OCI-LY7 (cell line): ENCODE results near the gene KRT40. TPM values are rescaled to one million over a fixed set of nuclear protein-coding genes. Genes with fewer than 3 reads are reported as not detected.

Experiments
- BruUV-seq: library from RNA; stranded (reverse); fragments of 400-500 nt; replicated peaks from 2 replicates; lab custom pipeline; 2021; lab: Mats Ljungman, UMichigan
- CTCF ChIA-PET: fragments of 300-600 bp; sonication (Branson Sonifier 250); formaldehyde crosslinking; loops from one replicate; lab custom pipeline; 2022; ENCODE audit warnings: antibody characterized with exemption; ENCODE audit not compliant: unreplicated experiment; lab: Charles Lee
- POLR2A ChIA-PET: fragments of 300-600 bp; sonication (Branson Sonifier 250); formaldehyde crosslinking; loops from one replicate; lab custom pipeline; 2022; ENCODE audit warnings: antibody characterized with exemption; lab: Charles Lee
- DNase-seq: peaks from one replicate; pipeline ENCODE4 v3.0.0-alpha.2; 2015; ENCODE audit warnings: low spot score
- H2AFZ ChIP-seq: fragments of 200-600 bp; sonication (generic), shearing (Covaris generic); 2 replicates; pipeline ENCODE4 v1.6.1; 2014; ENCODE audit warnings: mild to moderate bottlenecking, antibody characterized with exemption, low read length, moderate library complexity
- H3K27ac ChIP-seq: fragments of 200-600 bp; sonication (generic); 2 replicates; pipeline ENCODE4 v1.5.1; 2014; ENCODE audit warnings: mixed run types, low read depth, mild to moderate bottlenecking, moderate library complexity, low read length, inconsistent platforms; ENCODE audit not compliant: poor library complexity, severe bottlenecking
- H3K36me3 ChIP-seq: fragments of 200-600 bp; sonication (generic); 2 replicates; pipeline ENCODE4 v1.6.1; 2014; ENCODE audit warnings: mild to moderate bottlenecking, antibody characterized with exemption, low read length, moderate library complexity, mixed read lengths; ENCODE audit not compliant: insufficient read depth
- H3K4me1 ChIP-seq: fragments of 200-600 bp; sonication (generic); 2 replicates; pipeline ENCODE4 v1.5.1; 2014; ENCODE audit warnings: mild to moderate bottlenecking, low read length; ENCODE audit not compliant: insufficient read depth, poor library complexity, severe bottlenecking
- H3K4me2 ChIP-seq: fragments of 200-600 bp; sonication (generic); 2 replicates; pipeline ENCODE4 v1.6.1; 2014; ENCODE audit warnings: mild to moderate bottlenecking, low read length
- H3K4me3 ChIP-seq: fragments of 200-600 bp; sonication (generic); 2 replicates; pipeline ENCODE4 v1.5.1; 2014; ENCODE audit warnings: mild to moderate bottlenecking, low read depth, low read length; ENCODE audit not compliant: poor library complexity, severe bottlenecking
- H3K79me2 ChIP-seq: fragments of 200-600 bp; sonication (generic); 2 replicates; pipeline ENCODE4 v1.6.1; 2016; ENCODE audit warnings: low read depth, mild to moderate bottlenecking, low read length, moderate library complexity, mixed read lengths; ENCODE audit not compliant: insufficient read depth
- H3K9me2 ChIP-seq: fragments of 200-600 bp; sonication (generic); 2 replicates; pipeline ENCODE4 v1.6.1; 2016; ENCODE audit warnings: mild to moderate bottlenecking, low read length, mixed read lengths; ENCODE audit not compliant: insufficient read depth
- H3K9me3 ChIP-seq: fragments of 200-600 bp; sonication (generic); 2 replicates; pipeline ENCODE4 v1.6.1; 2014; ENCODE audit warnings: mild to moderate bottlenecking, mixed run types, low read length, mixed read lengths
- H4K20me1 ChIP-seq: fragments of 200-600 bp; sonication (generic); 2 replicates; pipeline ENCODE4 v1.6.1; 2014; ENCODE audit warnings: mild to moderate bottlenecking, antibody characterized with exemption, low read length, moderate library complexity, mixed read lengths; ENCODE audit not compliant: insufficient read depth
- CTCF ChIP-seq: fragments of 200-600 bp; sonication (generic); conservative IDR thresholded peaks from 2 replicates; pipeline ENCODE4 v1.5.1; 2014; ENCODE audit warnings: mild to moderate bottlenecking, antibody characterized with exemption, low read length, moderate library complexity, mixed read lengths
- EZH2phosphoT487 ChIP-seq: fragments of 200-600 bp; sonication (generic); IDR thresholded peaks from 2 replicates; pipeline ENCODE4 v1.6.1; 2018; ENCODE audit warnings: low read depth, borderline replicate concordance, mild to moderate bottlenecking, mixed run types, antibody characterized with exemption, low read length, moderate library complexity, mixed read lengths
- intact Hi-C: fragments of 100-400 bp; cut with micrococcal nuclease; formaldehyde crosslinking; loops from one replicate; pipeline ENCODE4 v1.10.0; 2022; ENCODE audit not compliant: unreplicated experiment
- total RNA-seq, 2 experiments: library from RNA; depleted of rRNA in 1 of 2; stranded (reverse); fragments of >200 nt in 1 of 2; shearing (Covaris generic) in 1 of 2; gene quantifications; 2 replicates each; pipeline ENCODE4 v1.2.3, GENCODE V29; 2014 to 2022

KRT40 gene
- total RNA-seq, 2 experiments from 2014 or later: not detected

DNA sequence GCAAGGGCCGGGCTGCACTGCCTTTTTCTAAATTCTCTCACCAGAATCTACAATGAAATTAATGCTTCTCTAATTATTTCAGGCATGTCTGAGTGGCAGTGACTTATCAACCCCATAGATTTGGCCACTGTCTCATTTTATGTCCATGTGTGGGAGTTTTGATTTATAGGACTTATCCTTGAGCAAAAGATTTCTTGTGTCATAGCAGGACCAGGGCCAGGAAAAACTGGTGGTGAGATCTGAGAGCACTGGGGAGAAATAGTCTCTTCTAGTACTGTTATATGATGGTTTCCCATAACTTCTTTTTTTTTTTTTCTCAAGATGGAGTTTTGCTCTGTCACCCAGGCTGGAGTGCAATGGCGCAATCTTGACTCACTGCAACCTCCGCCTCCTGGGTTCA, 45.1 kb downstream of the KRT40 start:
- no peak overlapping the region for H2AFZ ChIP-seq

GRCh38 chr17:40937384-40937819, 46.7 kb downstream of the KRT40 start, which contains the start of gene KRT23:
Gene KRT23, minus strand, starts transcription at chr17:40937646. Its CDS starts 1,043 bp downstream, at chr17:40936603.
- Histone ChIP-seq H4K20me1 (no peaks in the 10 kb centered on the region), H3K9me2 (no peaks in the 10 kb centered on the region), H3K27ac (no peak within 1 kb of the TSS), H2AFZ (no peak within 1 kb of the TSS), H3K4me3 (no peak within 1 kb of the TSS), H3K4me2 (no peak within 1 kb of the TSS), H3K4me1 (no peaks in the 10 kb centered on the region), H3K36me3 (no peaks in the 10 kb centered on the region), H3K79me2 (no peaks in the 10 kb centered on the region), H3K9me3 (no peaks in the 10 kb centered on the region)
- DNase-seq: no peak
- no peak for TF ChIP-seq CTCF
- TF ChIP-seq EZH2phosphoT487: no peak
- POLR2A ChIA-PET: no interaction called here
- no TSS peak for BruUV-seq
- intact Hi-C loops: no loop called here
- CTCF ChIA-PET: no interaction called here

More for the DNA sequence above, 45.1 kb downstream of the KRT40 start:
- Histone ChIP-seq H3K9me2 (no peaks in the 10 kb centered on the region), H3K4me3 (no peak overlapping the region), H3K79me2 (no peaks in the 10 kb centered on the region), H3K27ac (no peak overlapping the region), H3K36me3 (no peaks in the 10 kb centered on the region), H3K9me3 (no peaks in the 10 kb centered on the region), H3K4me2 (no peak overlapping the region), H3K4me1 (no peaks in the 10 kb centered on the region), H4K20me1 (no peaks in the 10 kb centered on the region)
- intact Hi-C loops: no loop called here
- POLR2A ChIA-PET: no interaction called here
- TF ChIP-seq CTCF: no peak
- TF ChIP-seq EZH2phosphoT487: no peak
- DNase-seq: no peak
- no TSS peak for BruUV-seq
- CTCF ChIA-PET: no interaction called here

DNA sequence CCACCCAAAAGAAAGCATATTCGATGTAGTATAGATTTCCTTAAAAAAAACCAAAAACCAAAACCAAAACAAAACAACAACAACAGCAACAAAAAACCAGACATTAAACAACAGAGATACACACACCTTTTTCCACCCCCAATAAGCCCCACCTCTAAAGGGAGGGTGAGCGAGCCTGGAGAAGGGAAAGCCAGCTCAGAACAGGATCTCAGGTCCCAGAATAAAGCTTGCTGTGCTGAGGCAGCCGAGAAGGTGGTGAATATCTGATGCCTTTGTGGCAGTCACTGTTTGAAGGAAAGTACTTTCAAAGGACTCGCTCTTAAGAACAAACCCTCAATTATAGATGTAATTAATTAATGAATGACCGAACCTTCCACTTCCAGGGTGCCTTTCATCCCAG, 47.1 kb downstream of the KRT40 start:
- intact Hi-C loops: no loop called here
- DNase-seq: no peak
- H3K4me2 ChIP-seq: no peak overlapping the region
- no peaks in the 10 kb centered on the region for H3K79me2 ChIP-seq
- no peak overlapping the region for H3K4me3 ChIP-seq
- POLR2A ChIA-PET: no interaction called here
- no peaks in the 10 kb centered on the region for H3K9me3 ChIP-seq
- BruUV-seq: no TSS peak
- no peaks in the 10 kb centered on the region for H3K4me1 ChIP-seq
- H4K20me1 ChIP-seq: no peaks in the 10 kb centered on the region
- no peak overlapping the region for H3K27ac ChIP-seq
- no peaks in the 10 kb centered on the region for H3K36me3 ChIP-seq
- TF ChIP-seq EZH2phosphoT487 (no peak), CTCF (no peak)
- no peaks in the 10 kb centered on the region for H3K9me2 ChIP-seq
- CTCF ChIA-PET: no interaction called here
- no peak overlapping the region for H2AFZ ChIP-seq
